Cardiac fibroblast (primary cell): ENCODE results near the gene MPIG6B.
"Not testable (repeated sequence)": the region's sequence is repeated elsewhere in the genome, so short reads cannot be mapped to it uniquely, and the experiment has no call there.

ENCODE experiments used
- DNase-seq, 2 donors: peaks; one replicate each; pipeline versions ENCODE4 v3.0.0 to v3.0.0-alpha.2; 2010; ENCODE audit warnings: low read depth in 2 of 2
- H3K4me3 ChIP-seq, 2 donors: replicated peaks in 1 of 2; 1 replicate in 1 of 2; 2 replicates in 1 of 2; pipeline ENCODE4 v1.5.1; 2011; ENCODE audit warnings: low read depth in 2 of 2, low read length in 2 of 2, mild to moderate bottlenecking in 2 of 2, moderate library complexity in 1 of 2
- TF ChIP-seq, protein P1 (sequence below): IDR thresholded peaks from one replicate; pipeline ENCODE4 v1.5.1; 2011; ENCODE audit warnings: low read depth, mild to moderate bottlenecking, low read length, inconsistent platforms

MPIG6B gene

GRCh38 chr6:31708224-31708623 is 14.9 kb upstream of the MPIG6B start:
- DNase-seq, result no peak
- TF ChIP-seq, protein P1, sequence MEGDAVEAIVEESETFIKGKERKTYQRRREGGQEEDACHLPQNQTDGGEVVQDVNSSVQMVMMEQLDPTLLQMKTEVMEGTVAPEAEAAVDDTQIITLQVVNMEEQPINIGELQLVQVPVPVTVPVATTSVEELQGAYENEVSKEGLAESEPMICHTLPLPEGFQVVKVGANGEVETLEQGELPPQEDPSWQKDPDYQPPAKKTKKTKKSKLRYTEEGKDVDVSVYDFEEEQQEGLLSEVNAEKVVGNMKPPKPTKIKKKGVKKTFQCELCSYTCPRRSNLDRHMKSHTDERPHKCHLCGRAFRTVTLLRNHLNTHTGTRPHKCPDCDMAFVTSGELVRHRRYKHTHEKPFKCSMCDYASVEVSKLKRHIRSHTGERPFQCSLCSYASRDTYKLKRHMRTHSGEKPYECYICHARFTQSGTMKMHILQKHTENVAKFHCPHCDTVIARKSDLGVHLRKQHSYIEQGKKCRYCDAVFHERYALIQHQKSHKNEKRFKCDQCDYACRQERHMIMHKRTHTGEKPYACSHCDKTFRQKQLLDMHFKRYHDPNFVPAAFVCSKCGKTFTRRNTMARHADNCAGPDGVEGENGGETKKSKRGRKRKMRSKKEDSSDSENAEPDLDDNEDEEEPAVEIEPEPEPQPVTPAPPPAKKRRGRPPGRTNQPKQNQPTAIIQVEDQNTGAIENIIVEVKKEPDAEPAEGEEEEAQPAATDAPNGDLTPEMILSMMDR, result no peak
- no peak overlapping the region for H3K4me3 ChIP-seq

- not testable (repeated sequence) for DNase-seq, H3K4me3 ChIP-seq
Observed at GRCh38 chr6:31709157-31709556, 14.0 kb upstream of the MPIG6B start.

DNA sequence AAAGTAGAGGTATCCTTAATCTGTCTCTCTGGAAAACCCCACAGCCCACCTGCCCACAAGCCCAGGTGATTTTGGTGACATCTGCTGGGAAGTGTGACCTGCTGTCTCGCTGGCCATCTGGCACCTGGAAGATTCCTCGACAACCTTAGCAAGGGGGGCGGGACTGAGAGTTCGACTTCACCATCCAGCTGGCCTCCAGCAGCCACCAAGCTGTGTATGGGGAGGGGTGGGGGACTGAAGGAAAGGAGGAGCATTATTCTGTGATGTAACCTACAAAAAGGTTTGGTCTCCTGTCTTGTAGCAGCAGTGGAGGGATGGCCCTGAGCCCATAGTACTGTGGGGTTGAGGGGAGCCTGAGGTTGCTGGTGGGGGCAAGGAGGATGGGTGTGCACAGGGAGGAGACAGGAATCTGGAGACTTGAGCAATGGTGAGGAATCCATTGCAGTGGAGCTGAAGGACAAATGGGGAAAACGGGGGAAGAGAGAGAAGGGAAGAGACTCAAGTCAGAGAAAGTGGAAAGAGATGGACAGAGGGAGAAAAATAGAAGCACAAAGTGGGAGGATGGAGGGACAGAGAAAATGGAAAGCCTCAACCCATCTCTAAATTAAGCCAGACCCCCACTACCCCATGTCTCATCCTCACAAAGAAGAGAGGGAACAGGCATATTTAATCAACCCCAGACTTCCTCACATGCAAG is 12.5 kb upstream of the MPIG6B start:
- DNase-seq, result no peak
- TF ChIP-seq, protein P1, result no peak
- no peak overlapping the region for H3K4me3 ChIP-seq

DNA sequence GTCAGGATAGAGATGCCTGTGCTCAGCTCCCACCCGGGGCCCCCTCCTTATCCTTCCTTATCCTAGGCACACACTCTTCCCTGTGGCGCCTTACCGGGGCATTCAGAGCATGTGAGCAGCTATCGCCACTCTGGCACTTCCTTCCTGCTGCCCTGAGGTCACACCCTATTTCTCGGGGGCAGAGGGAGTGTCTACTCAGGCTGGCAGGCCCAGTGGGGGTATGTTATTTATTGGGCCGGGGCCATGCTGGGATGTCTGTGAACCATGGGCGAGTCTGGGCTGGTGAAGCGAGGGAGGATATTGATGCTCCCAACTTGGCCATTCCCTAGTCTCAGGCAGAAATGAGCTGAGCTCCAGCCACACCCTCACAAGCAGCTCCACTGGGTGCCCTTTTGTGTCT is 11.9 kb upstream of the MPIG6B start:
- no peak overlapping the region for H3K4me3 ChIP-seq
- TF ChIP-seq, protein P1, result no peak
- no peak for DNase-seq

GRCh38 chr6:31712296-31712695 is 10.9 kb upstream of the MPIG6B start:
- no peak overlapping the region for H3K4me3 ChIP-seq
- DNase-seq, result no peak
- TF ChIP-seq, protein P1, result no peak

- DNase-seq, result no peak
- no peak overlapping the region for H3K4me3 ChIP-seq
- TF ChIP-seq, protein P1, result no peak
Observed at GRCh38 chr6:31713465-31713864, 9.7 kb upstream of the MPIG6B start.

GRCh38 chr6:31713991-31714684 is 9.0 kb upstream of the MPIG6B start:
- no peak for DNase-seq
- TF ChIP-seq, protein P1, result no peak

More at GRCh38 chr6:31713991-31714684, 9.0 kb upstream of the MPIG6B start:
- H3K4me3 ChIP-seq, result no peak overlapping the region
